SIG-M5 treated with dmso at 0.1 percent for 504 hours (cell line): ENCODE results near the gene DCLRE1B.
"Not testable (repeated sequence)": the region's sequence is repeated elsewhere in the genome, so short reads cannot be mapped to it uniquely, and the experiment has no call there.

Experiments
- DNase-seq: peaks from one replicate; lab custom pipeline; 2025; ENCODE audit not compliant: unreplicated experiment; lab: John Stamatoyannopoulos, UW

DCLRE1B gene

GRCh38 chr1:113946112-113946511 lies 41.0 kb downstream of the DCLRE1B start:
- DNase-seq, result no peak

GRCh38 chr1:113946678-113947387 lies 41.7 kb downstream of the DCLRE1B start:
- no peak for DNase-seq

GRCh38 chr1:113947388-113948107 lies 42.4 kb downstream of the DCLRE1B start:
- DNase-seq, result no peak

- not testable (repeated sequence) for DNase-seq
Observed at GRCh38 chr1:113948151-113948550, 43.0 kb downstream of the DCLRE1B start.

GRCh38 chr1:113949007-113949406 lies 43.9 kb downstream of the DCLRE1B start:
- no peak for DNase-seq

- DNase-seq, result no peak
Observed at GRCh38 chr1:113950908-113951307, 45.8 kb downstream of the DCLRE1B start.

GRCh38 chr1:113951719-113952118 lies 46.6 kb downstream of the DCLRE1B start:
- no peak for DNase-seq

GRCh38 chr1:113957984-113958383 lies 52.9 kb downstream of the DCLRE1B start:
- no peak for DNase-seq

- DNase-seq, result no peak
Observed at GRCh38 chr1:113958691-113959090, 53.6 kb downstream of the DCLRE1B start.

- DNase-seq, result peak; percentile 39
Observed at GRCh38 chr1:113963281-113963906, 58.3 kb downstream of the DCLRE1B start.
